ENCODE results near the gene ETFB. TPM values are rescaled to one million over a fixed set of nuclear protein-coding genes. Genes with fewer than 3 reads are reported as not detected.
A peak's percentile ranks its signal among the peaks of the same experiment; 100 is the strongest.

ETFB gene
- total and polyA plus RNA-seq, 9 of the 15 experiments (the other 6 are each of a cell fraction or from before 2014, with no cell fraction given) = 18.1 to 143 (median 96.1) TPM

DNA sequence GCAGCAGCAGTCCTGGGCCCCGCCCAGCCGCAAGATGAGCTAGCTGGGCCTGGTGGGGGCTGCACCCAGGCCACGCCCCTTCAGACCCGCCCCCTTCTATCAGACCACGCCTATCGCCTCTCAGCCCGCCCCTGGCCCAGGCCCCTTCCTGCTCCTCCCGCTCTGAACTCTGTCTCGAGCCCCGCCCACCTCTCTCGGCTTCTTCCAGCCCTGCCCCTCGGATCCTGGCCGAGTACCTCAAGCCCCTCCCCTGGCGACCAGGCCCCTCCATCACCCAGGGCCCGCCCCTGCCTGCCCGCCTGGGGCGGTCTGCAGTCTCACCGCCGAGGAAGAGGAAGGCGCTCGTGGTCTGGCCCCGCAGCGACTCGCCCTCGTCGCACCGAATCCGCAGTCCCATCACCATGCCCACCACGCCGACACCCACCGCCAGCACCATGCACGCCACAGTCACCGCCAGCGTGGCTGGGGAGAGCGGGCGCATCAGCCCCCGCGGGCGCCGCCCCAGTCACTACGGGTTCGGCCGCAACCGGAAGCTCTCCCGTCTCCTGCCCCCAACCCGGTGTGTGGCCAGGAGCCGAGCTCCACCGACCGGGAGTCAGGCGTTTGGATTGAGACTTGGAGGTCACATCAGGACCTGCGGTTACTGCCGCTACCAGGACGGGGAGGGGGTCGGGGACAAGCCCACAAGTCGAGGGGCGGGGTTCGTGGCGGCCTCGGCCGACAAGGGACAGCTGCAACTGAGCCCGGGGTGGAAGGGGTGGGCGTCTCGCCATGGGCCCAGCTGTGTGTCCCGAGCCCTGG lies 1.6 kb upstream of the ETFB start (continued):
- TF ChIP-seq E2F4 (CRISPR knock-in tag; IDR thresholded peaks at IDR 0.05; ENCODE audit: low read depth) (peak; percentile 31; the same call in 1 of the 2 replicates), GATAD2B (IDR thresholded peaks at IDR 0.05; ENCODE audit: borderline replicate concordance) (no peak; the same call in 1 of the 2 replicates), MAX (CRISPR knock-in tag; IDR thresholded peaks at IDR 0.05) (peak; percentile 61; the same call in 1 of the 2 replicates), LEF1 (IDR thresholded peaks at IDR 0.05) (no peak), PRMT5 (CRISPR knock-in tag; IDR thresholded peaks at IDR 0.05) (0 out of 2 replicates have a peak, but pooled peaks have one; percentile 44), NUFIP1 (IDR thresholded peaks at IDR 0.05; ENCODE audit: partially characterized antibody) (peak; percentile 73), HSF4 (CRISPR knock-in tag; IDR thresholded peaks at IDR 0.05; ENCODE audit: borderline replicate concordance) (no peak), SUPT5H (IDR thresholded peaks at IDR 0.05) (peak; percentile 86), CBX8 (IDR thresholded peaks at IDR 0.05; ENCODE audit: borderline replicate concordance, extremely low read depth, low read depth, low read length, poor library complexity, severe bottlenecking) (no peak), SRSF7 (optimal IDR thresholded peaks at IDR 0.05; ENCODE audit: low read depth, low read length) (no peak), PHB (CRISPR knock-in tag; IDR thresholded peaks at IDR 0.05) (no peak), PCBP2 (IDR thresholded peaks at IDR 0.05; ENCODE audit: low read depth, low read length, poor library complexity, severe bottlenecking) (no peak), ZNF311 (CRISPR knock-in tag; IDR thresholded peaks at IDR 0.05) (no peak), TGIF2 (CRISPR knock-in tag; IDR thresholded peaks at IDR 0.05) (no peak), SRF (CRISPR knock-in tag; IDR thresholded peaks at IDR 0.05) (peak in 1 of 2 experiments; percentile 60; a peak in 1 of 4 replicates), ZNF146 (CRISPR knock-in tag; IDR thresholded peaks at IDR 0.05; ENCODE audit: unreplicated experiment) (no peak), HNRNPH1 (optimal IDR thresholded peaks at IDR 0.05; ENCODE audit: low read depth, low read length) (no peak)
- TF ChIP-seq, protein P1, sequence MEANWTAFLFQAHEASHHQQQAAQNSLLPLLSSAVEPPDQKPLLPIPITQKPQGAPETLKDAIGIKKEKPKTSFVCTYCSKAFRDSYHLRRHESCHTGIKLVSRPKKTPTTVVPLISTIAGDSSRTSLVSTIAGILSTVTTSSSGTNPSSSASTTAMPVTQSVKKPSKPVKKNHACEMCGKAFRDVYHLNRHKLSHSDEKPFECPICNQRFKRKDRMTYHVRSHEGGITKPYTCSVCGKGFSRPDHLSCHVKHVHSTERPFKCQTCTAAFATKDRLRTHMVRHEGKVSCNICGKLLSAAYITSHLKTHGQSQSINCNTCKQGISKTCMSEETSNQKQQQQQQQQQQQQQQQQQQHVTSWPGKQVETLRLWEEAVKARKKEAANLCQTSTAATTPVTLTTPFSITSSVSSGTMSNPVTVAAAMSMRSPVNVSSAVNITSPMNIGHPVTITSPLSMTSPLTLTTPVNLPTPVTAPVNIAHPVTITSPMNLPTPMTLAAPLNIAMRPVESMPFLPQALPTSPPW (CRISPR knock-in tag; IDR thresholded peaks at IDR 0.05) = peak; percentile 87
- TF ChIP-seq, protein P2, sequence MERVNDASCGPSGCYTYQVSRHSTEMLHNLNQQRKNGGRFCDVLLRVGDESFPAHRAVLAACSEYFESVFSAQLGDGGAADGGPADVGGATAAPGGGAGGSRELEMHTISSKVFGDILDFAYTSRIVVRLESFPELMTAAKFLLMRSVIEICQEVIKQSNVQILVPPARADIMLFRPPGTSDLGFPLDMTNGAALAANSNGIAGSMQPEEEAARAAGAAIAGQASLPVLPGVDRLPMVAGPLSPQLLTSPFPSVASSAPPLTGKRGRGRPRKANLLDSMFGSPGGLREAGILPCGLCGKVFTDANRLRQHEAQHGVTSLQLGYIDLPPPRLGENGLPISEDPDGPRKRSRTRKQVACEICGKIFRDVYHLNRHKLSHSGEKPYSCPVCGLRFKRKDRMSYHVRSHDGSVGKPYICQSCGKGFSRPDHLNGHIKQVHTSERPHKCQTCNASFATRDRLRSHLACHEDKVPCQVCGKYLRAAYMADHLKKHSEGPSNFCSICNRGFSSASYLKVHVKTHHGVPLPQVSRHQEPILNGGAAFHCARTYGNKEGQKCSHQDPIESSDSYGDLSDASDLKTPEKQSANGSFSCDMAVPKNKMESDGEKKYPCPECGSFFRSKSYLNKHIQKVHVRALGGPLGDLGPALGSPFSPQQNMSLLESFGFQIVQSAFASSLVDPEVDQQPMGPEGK (CRISPR knock-in tag; IDR thresholded peaks at IDR 0.05; ENCODE audit: borderline replicate concordance) = no peak
- TF ChIP-seq, protein P3, sequence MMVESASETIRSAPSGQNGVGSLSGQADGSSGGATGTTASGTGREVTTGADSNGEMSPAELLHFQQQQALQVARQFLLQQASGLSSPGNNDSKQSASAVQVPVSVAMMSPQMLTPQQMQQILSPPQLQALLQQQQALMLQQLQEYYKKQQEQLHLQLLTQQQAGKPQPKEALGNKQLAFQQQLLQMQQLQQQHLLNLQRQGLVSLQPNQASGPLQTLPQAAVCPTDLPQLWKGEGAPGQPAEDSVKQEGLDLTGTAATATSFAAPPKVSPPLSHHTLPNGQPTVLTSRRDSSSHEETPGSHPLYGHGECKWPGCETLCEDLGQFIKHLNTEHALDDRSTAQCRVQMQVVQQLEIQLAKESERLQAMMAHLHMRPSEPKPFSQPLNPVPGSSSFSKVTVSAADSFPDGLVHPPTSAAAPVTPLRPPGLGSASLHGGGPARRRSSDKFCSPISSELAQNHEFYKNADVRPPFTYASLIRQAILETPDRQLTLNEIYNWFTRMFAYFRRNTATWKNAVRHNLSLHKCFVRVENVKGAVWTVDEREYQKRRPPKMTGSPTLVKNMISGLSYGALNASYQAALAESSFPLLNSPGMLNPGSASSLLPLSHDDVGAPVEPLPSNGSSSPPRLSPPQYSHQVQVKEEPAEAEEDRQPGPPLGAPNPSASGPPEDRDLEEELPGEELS (CRISPR knock-in tag; IDR thresholded peaks at IDR 0.05; ENCODE audit: borderline replicate concordance) = 0 out of 2 replicates have a peak, but pooled peaks have one; percentile 20

Data from K562 (cell line).